Dendritic cell treated with granulocyte-macrophage colony-stimulating factor and Interleukin-4, amounts not matched to agents 40 ng/mL and 50 ng/mL, for 4 days (primary cell): Measurements from ENCODE around the gene TPRN.

Experiments
- H3K27ac Mint-ChIP-seq: one replicate; pipeline ENCODE4 v1.8.0; 2022; ENCODE audit warnings: mild to moderate bottlenecking, mixed read lengths
- H3K27me3 Mint-ChIP-seq: one replicate; pipeline ENCODE4 v1.8.0; 2022; ENCODE audit warnings: mild to moderate bottlenecking, mixed read lengths
- H3K36me3 Mint-ChIP-seq: one replicate; pipeline ENCODE4 v1.8.0; 2022; ENCODE audit warnings: low read depth, mixed read lengths
- H3K4me1 Mint-ChIP-seq: one replicate; pipeline ENCODE4 v1.8.0; 2022; ENCODE audit warnings: low read depth, mixed read lengths
- H3K4me3 Mint-ChIP-seq: one replicate; pipeline ENCODE4 v1.8.0; 2022; ENCODE audit warnings: mild to moderate bottlenecking, moderate library complexity, mixed read lengths
- H3K9me3 Mint-ChIP-seq: one replicate; pipeline ENCODE4 v1.8.0; 2022; ENCODE audit warnings: mixed read lengths
- intact Hi-C: fragments of 100-400 bp; cut with micrococcal nuclease; formaldehyde crosslinking; loops from one replicate; pipeline ENCODE4 v1.15.0; 2022

The TPRN gene

DNA sequence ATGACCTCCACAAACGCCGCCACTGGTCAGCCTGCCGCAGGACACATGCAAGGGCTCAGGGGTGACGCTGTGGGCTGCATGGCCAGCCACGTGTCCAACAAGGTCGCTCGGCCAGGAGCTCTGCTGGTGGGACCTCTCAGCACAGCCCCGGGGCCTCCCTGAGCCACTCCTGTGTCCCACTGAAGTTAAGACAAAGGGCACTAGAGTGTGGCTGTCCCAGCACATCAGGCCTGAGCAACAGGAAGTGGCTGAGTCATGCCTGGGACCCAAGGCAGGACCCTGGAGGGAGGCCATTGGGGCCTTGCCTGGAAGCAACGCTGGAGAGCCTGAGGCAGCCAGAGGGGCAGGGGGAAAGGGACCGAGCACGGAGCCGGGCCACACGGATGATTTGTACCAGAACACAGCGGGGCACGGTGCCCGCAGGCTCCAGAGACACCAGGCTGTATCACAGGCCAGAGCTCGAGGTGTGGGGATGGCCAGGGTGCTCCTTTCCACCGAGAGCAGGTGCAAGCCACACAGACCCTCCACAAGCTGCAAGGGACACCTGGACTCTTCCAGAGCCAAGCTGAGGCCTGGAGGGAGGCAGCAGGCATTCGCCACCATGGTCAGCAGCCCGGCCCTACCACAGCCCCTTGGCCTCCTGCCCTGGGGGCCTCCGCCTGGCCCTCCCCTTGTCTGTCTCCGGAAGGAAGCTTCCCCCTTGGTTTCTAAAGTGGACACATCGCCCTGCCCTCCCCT lies 22.2 kb downstream of the TPRN start:
- Mint-ChIP-seq H3K27ac (no peak overlapping the region), H3K36me3 (peaks cover 65% of the 10 kb centered on the region), H3K4me1 (peaks cover 4% of the 10 kb centered on the region), H3K4me3 (no peak overlapping the region), H3K9me3 (no peaks in the 10 kb centered on the region), H3K27me3 (peaks cover 7% of the 10 kb centered on the region)
- intact Hi-C loops = loop anchor here (10.0 kb wide), 1 partner anchor 54 kb away; no protein-coding TSS in a partner anchor

DNA sequence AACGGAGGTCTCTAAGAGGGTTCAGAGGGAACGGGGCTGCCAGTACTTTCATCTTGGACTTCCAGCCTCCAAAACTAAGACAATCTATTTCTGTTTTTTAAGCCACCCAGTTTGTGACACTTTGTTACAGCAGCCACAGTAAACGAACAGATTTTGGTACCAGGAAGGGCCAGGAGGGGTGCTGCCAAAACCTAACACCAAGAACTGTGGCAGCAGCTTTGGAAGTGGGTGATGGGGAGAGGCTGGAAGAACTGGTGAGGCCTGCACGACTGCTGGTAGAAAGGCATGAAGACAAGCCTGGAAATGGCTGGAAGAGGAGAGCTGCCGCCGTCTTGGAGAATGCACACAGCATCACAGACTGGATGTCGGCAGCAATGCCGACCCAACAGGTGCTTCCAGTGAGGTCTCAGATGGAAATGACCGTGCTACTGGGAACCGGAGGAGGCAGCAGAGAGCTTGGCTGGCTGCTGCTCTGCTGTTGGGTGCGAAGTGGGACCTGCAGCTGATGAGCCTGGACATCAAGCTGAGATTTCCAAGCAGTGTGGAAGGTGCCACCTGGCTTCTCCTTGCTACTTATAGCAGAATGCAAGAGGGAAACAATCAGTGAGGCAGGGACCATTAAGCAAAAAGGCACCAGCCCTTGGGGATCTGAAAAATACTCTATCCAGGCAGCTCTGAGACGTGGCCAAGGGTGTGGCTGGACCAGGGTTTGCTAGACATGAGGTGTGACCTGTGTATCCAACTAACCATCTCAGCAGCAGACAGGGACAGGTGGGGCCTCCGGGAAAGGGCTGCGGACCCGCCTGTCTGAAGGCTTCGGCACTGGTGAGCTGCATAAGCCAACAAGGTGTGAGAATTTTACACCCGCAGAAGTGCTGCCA lies 24.0 kb downstream of the TPRN start:
- Mint-ChIP-seq H3K4me3 (no peak overlapping the region), H3K9me3 (no peaks in the 10 kb centered on the region), H3K27ac (no peak overlapping the region), H3K27me3 (peaks cover 24% of the 10 kb centered on the region), H3K36me3 (peaks cover 47% of the 10 kb centered on the region), H3K4me1 (peaks cover 8% of the 10 kb centered on the region)
- intact Hi-C loops = loop anchor here (10.0 kb wide), 1 partner anchor 52 kb away; no protein-coding TSS in a partner anchor

DNA sequence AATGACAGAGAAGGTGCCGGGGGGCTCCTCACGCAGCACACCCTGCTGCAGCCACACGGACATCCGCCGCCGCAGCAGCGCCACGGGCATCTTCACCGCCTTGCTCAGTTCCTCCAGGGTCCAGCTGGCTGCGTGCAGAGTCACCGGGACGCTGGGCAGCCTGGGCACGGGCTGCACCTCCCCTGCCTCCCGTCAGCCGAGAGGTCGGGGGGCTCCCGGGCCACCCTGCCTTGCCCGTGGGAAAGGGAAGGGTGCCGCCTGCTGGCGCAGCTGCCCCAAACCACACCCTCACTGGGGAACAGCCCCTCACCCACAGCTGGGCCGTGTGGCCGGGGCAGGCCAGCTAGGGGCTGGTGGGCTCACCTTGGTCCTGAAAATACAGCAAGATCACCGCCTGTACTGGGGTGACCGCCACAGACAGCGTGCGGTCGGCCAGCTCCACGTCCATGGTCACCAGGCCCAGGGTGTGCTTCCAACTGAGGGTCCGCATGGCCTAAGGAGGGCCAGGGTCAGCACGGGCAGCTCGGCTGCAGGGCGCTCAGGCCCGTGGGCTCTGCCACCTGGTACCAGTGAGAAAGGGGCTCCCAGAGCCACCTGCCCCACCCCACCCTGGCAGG lies 25.1 kb downstream of the TPRN start:
- H3K36me3 Mint-ChIP-seq = peaks cover 36% of the 10 kb centered on the region
- H3K4me1 Mint-ChIP-seq = peaks cover 8% of the 10 kb centered on the region
- H3K4me3 Mint-ChIP-seq = no peak overlapping the region
- no peaks in the 10 kb centered on the region for H3K9me3 Mint-ChIP-seq
- intact Hi-C loops = loop anchor here (10.0 kb wide), 1 partner anchor 51 kb away; no protein-coding TSS in a partner anchor
- peaks cover 35% of the 10 kb centered on the region for H3K27me3 Mint-ChIP-seq
- no peak overlapping the region for H3K27ac Mint-ChIP-seq

DNA sequence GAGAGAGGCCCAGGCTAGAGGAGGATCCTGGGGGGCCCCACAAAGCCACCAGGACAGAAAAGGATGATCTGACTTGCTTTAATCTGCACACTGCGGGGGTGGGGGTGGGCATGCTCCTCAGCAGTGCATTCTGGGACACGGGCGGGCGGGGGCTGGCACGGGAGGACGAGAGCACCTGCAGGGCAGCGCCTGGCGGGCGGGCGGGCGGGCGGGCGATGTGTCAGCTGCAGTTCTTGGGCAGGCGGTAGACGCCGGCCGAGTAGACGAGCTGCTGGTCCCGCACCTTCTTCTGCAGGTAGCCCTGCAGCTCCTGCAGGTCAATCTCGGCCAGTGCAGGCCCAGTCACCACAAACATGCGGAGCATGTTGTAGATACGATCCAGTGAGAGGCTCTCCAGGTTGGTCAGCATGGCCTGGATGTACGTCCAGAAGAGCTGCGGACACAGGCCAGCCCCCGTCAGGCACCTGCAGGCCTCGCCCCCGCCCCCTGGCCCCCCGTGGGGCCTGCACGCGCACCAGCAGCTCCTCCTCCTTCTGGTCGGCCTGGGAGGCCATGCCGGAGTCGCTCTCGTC lies 25.7 kb downstream of the TPRN start:
- intact Hi-C loops = loop anchor here (10.0 kb wide), 1 partner anchor 50 kb away; no protein-coding TSS in a partner anchor
- no peak overlapping the region for H3K27ac Mint-ChIP-seq
- H3K4me3 Mint-ChIP-seq = no peak overlapping the region
- peaks cover 30% of the 10 kb centered on the region for H3K36me3 Mint-ChIP-seq
- peaks cover 8% of the 10 kb centered on the region for H3K4me1 Mint-ChIP-seq
- H3K27me3 Mint-ChIP-seq = peaks cover 42% of the 10 kb centered on the region
- H3K9me3 Mint-ChIP-seq = no peaks in the 10 kb centered on the region

DNA sequence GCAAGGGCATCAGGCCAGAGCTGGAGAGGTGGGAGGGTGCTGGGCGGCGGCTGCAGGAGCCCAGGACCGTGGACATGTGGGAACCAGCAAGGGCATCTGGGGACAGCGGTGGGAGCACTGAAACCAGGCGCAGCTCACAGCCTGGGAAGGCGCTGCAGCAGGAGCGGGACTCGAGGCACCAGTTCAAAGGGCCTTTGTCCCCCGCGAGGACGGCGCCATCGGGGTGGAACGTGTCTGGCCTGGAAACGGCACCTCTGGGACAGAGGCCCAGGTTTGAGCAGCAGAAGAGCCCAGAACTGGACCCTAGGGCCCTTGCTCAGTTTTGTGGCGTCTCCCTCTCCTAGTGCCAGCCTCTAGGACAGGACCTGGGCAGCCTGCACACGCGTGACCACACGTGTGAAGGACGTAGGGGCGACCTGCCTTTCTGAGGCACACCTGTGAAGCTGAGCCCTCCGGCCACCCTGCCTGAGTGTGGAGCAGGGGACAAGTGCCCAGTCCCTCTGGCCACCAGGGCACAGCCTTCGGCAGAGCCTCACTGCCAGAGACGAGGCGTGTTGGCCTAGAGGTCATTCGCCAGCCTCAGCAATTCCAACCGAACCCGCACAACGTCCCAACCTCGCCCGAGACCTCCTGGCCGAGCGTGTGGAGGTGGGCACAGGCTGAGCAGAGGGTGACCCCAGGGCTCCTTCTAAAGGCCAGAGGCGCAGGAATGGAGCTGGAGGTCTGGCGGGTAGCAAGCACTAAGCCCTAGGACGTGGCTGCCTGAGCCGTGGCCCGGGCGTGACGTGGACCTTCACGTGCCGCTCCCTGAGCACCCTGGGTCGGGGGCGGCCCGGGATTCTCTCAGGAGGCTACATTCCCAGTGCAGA lies 26.5 kb downstream of the TPRN start:
- H3K4me1 Mint-ChIP-seq = peaks cover 8% of the 10 kb centered on the region
- intact Hi-C loops = loop anchor here (10.0 kb wide), 1 partner anchor 49 kb away; no protein-coding TSS in a partner anchor
- peaks cover 22% of the 10 kb centered on the region for H3K36me3 Mint-ChIP-seq
- no peak overlapping the region for H3K27ac Mint-ChIP-seq
- H3K4me3 Mint-ChIP-seq = no peak overlapping the region
- H3K9me3 Mint-ChIP-seq = no peaks in the 10 kb centered on the region
- H3K27me3 Mint-ChIP-seq = peaks cover 45% of the 10 kb centered on the region

DNA sequence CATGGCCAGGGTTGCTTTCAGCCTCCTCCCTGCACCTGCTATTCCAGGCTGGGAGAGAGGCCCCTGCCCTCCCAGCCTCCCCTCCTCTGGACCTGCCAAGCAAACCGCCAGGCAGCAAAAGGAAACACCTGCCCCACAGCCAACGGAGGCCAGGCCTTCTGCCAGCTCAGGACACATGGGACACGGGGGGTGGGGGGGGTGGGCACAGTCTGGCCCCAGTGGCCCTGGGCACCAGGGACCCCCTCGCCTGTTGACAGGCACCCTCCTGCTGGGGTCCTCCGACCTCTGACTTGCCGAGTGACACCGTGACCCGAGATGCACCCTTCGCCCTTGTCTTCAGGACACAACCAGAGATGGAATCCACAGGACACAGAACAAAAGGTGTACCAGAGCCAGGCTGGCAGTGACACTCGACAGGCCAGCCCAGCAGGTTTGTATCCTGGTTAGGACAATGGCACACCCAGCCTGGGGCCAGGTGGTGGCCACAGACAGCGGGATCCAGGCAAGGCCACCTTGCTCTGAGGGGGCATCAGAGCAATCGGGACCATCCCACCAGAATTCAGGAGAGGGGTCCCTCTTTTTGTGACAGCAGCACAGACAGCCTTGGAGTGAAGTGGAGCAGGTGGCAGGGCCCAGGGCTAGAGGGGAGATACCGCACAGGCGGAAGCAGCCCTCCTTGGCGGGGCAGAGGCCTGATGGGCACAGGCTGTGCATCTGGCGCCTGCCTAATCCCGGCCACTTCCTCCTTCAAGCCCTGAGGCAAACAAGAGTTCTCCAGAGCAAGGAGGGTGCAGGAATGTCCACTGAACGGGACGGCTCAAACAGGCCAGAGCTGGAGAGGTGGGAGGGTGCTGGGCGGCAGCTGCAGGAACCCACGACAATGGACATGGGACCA lies 27.4 kb downstream of the TPRN start:
- Mint-ChIP-seq H3K4me1 (peaks cover 8% of the 10 kb centered on the region), H3K27ac (no peak overlapping the region), H3K27me3 (peaks cover 53% of the 10 kb centered on the region), H3K4me3 (no peak overlapping the region), H3K36me3 (peaks cover 13% of the 10 kb centered on the region), H3K9me3 (no peaks in the 10 kb centered on the region)
- intact Hi-C loops = loop anchor here (10.0 kb wide), 1 partner anchor 48 kb away; no protein-coding TSS in a partner anchor

DNA sequence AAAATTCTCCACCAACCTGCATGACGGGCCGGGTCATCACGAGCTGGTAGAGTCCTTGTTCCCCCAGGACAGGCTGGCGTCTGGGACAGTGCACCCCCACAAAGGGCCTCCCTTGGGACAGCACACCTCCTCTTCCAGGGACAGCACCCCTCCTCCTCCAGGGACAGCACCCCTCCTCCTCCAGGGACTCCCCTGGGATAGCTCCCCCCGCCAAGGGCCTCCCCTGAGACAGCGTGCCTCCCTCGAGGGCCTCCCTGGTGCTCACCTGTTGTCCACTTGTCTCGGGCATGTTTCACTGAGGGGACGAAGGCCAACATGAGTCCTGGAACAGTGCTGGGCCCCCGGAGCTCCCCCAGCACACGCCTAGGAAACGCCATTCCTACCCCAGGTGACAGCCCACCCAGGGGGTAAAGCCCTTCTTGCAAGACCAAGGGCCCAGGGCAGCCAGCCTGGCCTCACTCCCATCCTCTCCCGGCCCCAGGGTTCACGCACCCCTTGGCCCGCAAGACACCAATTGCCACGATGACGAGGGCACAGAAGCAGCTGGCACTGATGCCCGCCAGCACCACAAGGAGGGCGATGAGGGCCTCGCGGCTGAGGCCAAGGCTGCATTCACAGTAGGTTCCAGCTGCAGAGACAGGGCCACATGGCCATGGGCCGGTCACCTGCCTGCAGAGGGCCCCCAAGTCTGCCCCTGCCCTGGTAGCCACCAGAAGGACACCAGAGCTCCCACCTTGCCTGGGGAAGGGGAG lies 29.2 kb downstream of the TPRN start:
- no peaks in the 10 kb centered on the region for H3K36me3 Mint-ChIP-seq
- H3K27me3 Mint-ChIP-seq = peaks cover 69% of the 10 kb centered on the region
- H3K4me3 Mint-ChIP-seq = no peak overlapping the region
- intact Hi-C loops = loop anchor here (10.0 kb wide), 1 partner anchor 47 kb away; no protein-coding TSS in a partner anchor
- H3K27ac Mint-ChIP-seq = no peak overlapping the region
- H3K4me1 Mint-ChIP-seq = peaks cover 8% of the 10 kb centered on the region
- no peaks in the 10 kb centered on the region for H3K9me3 Mint-ChIP-seq

DNA sequence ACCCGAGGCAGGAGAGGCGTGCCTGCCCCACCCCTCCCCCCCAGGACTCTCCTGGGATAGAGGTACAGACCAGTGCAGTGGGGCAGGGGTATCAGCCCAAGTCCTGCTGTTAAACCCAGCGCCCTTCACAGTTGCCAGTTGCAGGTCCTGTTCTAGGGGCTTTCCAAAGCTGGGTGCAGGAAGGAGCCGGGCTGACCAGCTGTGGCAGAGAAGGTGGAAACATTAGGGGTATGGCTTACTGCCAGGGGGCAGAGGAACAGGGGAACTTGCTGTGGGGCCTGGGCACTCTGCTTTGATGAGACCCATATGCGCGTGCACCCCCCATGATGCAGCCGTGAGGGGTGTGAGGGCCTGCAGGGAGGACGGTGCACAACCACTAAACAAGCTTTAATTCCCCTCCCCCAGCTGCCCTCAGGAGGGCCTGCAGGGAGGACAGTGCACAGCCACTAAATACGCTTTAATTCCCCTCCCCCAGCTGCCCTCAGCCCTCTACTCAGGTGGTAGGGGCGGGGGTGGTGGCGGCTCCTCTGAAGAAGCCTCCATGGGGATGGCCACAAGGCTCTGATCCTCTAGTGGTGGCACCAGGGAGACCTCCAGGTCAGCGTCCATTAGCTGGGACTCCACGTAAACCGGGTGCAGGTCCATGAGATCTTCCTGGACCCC lies 29.9 kb downstream of the TPRN start:
- Mint-ChIP-seq H3K9me3 (no peaks in the 10 kb centered on the region), H3K27ac (no peak overlapping the region)
- intact Hi-C loops = loop anchor here (10.0 kb wide), 1 partner anchor 46 kb away; no protein-coding TSS in a partner anchor

DNA sequence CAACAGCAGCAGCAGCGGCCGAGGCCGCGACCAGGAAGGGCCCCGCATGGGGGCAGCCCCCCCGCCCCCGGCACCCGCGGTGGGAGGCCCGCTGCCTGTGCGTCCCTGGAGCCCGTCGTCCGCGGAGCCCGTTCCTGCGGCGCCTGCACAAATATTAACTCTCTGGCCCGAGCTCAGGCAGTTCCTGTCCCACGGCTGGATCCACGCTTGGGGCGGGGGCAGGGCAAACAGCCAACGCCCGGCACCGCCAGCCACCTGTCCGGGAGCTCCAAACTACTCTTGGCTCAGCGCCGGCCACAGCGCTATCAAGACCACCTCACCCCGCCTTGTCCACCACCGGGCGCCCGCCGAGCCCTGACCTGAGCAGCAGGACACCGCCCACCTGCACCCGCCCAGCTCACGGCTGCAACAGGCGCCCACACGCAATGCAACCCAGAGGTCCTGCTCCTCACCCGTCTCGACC lies 30.6 kb downstream of the TPRN start, which contains the start of gene LRRC26:
TSS of gene LRRC26 (minus strand) at position 156 of the 463 bp plus-strand sequence. CDS start at position 48, 108 bp downstream.
- H3K27ac Mint-ChIP-seq = no peak within 1 kb of the TSS
- H3K36me3 Mint-ChIP-seq = no peaks in the 10 kb centered on the region
- H3K9me3 Mint-ChIP-seq = no peaks in the 10 kb centered on the region
- intact Hi-C loops = loop anchor here (10.0 kb wide), 1 partner anchor 45 kb away; no protein-coding TSS in a partner anchor
- peaks cover 81% of the 10 kb centered on the region for H3K27me3 Mint-ChIP-seq
- H3K4me1 Mint-ChIP-seq = peaks cover 8% of the 10 kb centered on the region
- H3K4me3 Mint-ChIP-seq = no peak within 1 kb of the TSS

More for the DNA sequence above, 29.9 kb downstream of the TPRN start:
- H3K36me3 Mint-ChIP-seq = no peaks in the 10 kb centered on the region
- peaks cover 8% of the 10 kb centered on the region for H3K4me1 Mint-ChIP-seq
- peaks cover 74% of the 10 kb centered on the region for H3K27me3 Mint-ChIP-seq
- H3K4me3 Mint-ChIP-seq = no peak overlapping the region

DNA sequence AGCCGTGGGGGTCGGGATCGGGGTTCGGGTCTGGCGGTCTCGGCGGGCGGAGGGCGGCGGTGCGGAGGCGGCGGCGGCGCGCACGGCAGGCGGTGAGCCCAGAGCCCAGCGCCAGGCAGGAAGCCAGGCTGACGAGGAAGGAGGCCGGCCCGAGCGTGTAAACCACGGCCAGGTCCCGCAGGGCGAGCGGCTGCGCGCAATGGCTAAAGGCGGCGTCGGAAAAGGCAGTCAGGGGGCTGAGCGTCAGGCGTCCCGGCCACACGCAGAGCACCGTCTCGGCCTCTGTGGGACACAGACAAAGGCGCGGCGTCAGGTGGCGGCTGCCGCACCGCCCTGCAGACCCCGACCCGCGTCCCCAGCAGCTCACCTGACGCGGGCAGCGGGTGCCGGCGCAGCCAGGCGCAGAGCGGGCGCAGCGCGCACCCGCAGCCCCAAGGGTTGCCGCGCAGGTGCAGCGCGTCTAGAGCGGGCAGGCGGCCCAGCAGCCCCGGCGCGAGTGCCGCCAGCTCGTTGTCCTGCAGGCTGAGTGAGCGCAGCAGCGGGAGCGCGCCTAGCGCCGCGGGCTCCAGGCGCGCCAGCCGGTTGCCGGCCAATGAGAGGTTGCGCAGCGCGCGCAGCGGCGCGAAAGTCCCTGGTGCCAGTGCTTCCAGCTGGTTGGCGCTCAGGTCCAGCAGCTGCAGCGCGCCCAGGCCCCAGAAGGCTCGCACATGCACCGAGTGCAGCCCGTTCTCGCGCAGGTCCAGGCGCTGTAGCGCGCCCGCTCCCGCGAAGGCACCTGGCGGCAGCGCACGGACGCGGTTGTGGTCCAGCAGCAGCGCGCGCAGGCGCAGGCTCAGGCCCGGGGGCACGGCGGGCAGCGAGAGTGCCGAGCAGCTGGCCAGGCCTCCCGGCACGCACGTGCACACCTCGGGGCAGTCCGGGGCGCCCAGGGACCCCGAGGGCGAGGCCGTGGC lies 31.4 kb downstream of the TPRN start:
- no peak overlapping the region for H3K27ac Mint-ChIP-seq
- H3K4me1 Mint-ChIP-seq = peaks cover 8% of the 10 kb centered on the region
- H3K27me3 Mint-ChIP-seq = peaks cover 88% of the 10 kb centered on the region
- H3K9me3 Mint-ChIP-seq = no peaks in the 10 kb centered on the region
- no peaks in the 10 kb centered on the region for H3K36me3 Mint-ChIP-seq
- no peak overlapping the region for H3K4me3 Mint-ChIP-seq
- intact Hi-C loops = no loop called here
